AG04450 (cell line): ENCODE results near the gene GTF3C4. TPM values are rescaled to one million over a fixed set of nuclear protein-coding genes. Genes with fewer than 3 reads are reported as not detected.
A peak's percentile ranks its signal among the peaks of the same experiment; 100 is the strongest.

Source experiments
- CTCF ChIA-PET: fragments of 300-600, 350-600 bp; formaldehyde crosslinking; extraction: SDS; loops from one replicate; lab custom pipeline; 2022; ENCODE audit warnings: antibody characterized with exemption, inconsistent platforms; lab: Charles Lee
- POLR2A ChIA-PET: fragments of 350-600 bp; formaldehyde crosslinking; extraction: SDS; loops from one replicate; lab custom pipeline; 2021; ENCODE audit warnings: antibody characterized with exemption, inconsistent platforms; lab: Yijun Ruan, JAX
- DNase-seq: peaks from one replicate; pipeline ENCODE4 v3.0.0-alpha.2; 2011; ENCODE audit warnings: low read depth, low spot score
- H3K27ac ChIP-seq: one replicate; pipeline ENCODE4 v1.5.1; 2012; ENCODE audit warnings: low read depth, low read length, control low read depth
- H3K27me3 ChIP-seq: one replicate; pipeline ENCODE4 v1.6.0; 2012; ENCODE audit warnings: low read length; ENCODE audit not compliant: control insufficient read depth, insufficient read depth
- H3K4me3 ChIP-seq: 2 replicates; pipeline ENCODE4 v1.5.1; 2011; ENCODE audit warnings: mild to moderate bottlenecking, low read depth, low read length, control low read depth
- H3K9me3 ChIP-seq: 2 replicates; pipeline ENCODE4 v1.5.1; 2012; ENCODE audit warnings: low read length; ENCODE audit not compliant: control insufficient read depth, insufficient read depth
- CTCF ChIP-seq: IDR thresholded peaks from 2 replicates; pipeline ENCODE4 v1.5.1; 2011; ENCODE audit warnings: low read depth, low read length, control low read depth, inconsistent platforms
- polyA minus RNA-seq: library from RNA; depleted of rRNA, polyadenylated mRNA; stranded (reverse); fragments of >200 nt; gene quantifications from 2 replicates; pipeline ENCODE4 v1.2.3, GENCODE V29; 2011; rRNA and poly(A)+ RNA removed
- polyA plus RNA-seq: library from polyadenylated mRNA; depleted of rRNA; stranded (reverse); fragments of >200 nt; gene quantifications from 2 replicates; pipeline ENCODE4 v1.2.3, GENCODE V29; 2011; rRNA removed

Gene GTF3C4
- polyA plus RNA-seq (6.9 and 7.7 TPM in 2 replicates), polyA minus RNA-seq (9.3 and 11.3 TPM in 2 replicates)

GRCh38 chr9:132670457-132671391 is at the start of gene GTF3C4:
GTF3C4 (plus strand) TSS chr9:132670464; CDS start chr9:132670599, 135 bp downstream.
- Histone ChIP-seq H3K9me3 (no peaks in the 10 kb centered on the region; the same call in 1 of the 2 replicates), H3K27ac (peak within 1 kb of the TSS; percentile 99), H3K4me3 (peak within 1 kb of the TSS; percentile 96), H3K27me3 (no peaks in the 10 kb centered on the region)
- ChIA-PET POLR2A (interaction anchor here (0.6 to 1.8 kb wide), 8 partner anchors 19 to 238 kb away, joined by 3 to 11 read pairs (median 4); no protein-coding TSS in a partner anchor), CTCF (interaction anchor here (0.6 to 2.0 kb wide), 4 partner anchors 17 to 327 kb away, joined by 3 to 9 read pairs (median 4); no protein-coding TSS in a partner anchor)
- TF ChIP-seq CTCF, result no peak
- DNase-seq, result no peak

- H3K9me3 ChIP-seq, result no peaks in the 10 kb centered on the region
- H3K27ac ChIP-seq, result peak overlapping the region; percentile 11
- CTCF ChIA-PET, result interaction anchor here (0.6 to 0.7 kb wide), 3 partner anchors 29 to 241 kb away, joined by 3 to 4 read pairs (median 4); no protein-coding TSS in a partner anchor
- no peaks in the 10 kb centered on the region for H3K27me3 ChIP-seq
- POLR2A ChIA-PET, result no interaction called here
- TF ChIP-seq CTCF, result no peak
- H3K4me3 ChIP-seq, result no peak overlapping the region
- DNase-seq, result no peak
Measured at GRCh38 chr9:132622159-132622558, 48.1 kb upstream of the GTF3C4 start.

GRCh38 chr9:132626285-132626684 is 44.0 kb upstream of the GTF3C4 start:
- TF ChIP-seq CTCF, result no peak
- H3K27ac ChIP-seq, result no peak overlapping the region
- CTCF ChIA-PET, result no interaction called here

GRCh38 chr9:132627106-132627505 is 43.2 kb upstream of the GTF3C4 start:
- DNase-seq, result no peak
- CTCF ChIA-PET, result no interaction called here
- no peaks in the 10 kb centered on the region for H3K27me3 ChIP-seq
- no peak overlapping the region for H3K27ac ChIP-seq
- no peak for TF ChIP-seq CTCF
- POLR2A ChIA-PET, result no interaction called here
- no peak overlapping the region for H3K4me3 ChIP-seq
- H3K9me3 ChIP-seq, result no peaks in the 10 kb centered on the region

More at GRCh38 chr9:132626285-132626684, 44.0 kb upstream of the GTF3C4 start:
- Histone ChIP-seq H3K9me3 (no peaks in the 10 kb centered on the region), H3K4me3 (no peak overlapping the region), H3K27me3 (no peaks in the 10 kb centered on the region)
- DNase-seq, result no peak
- POLR2A ChIA-PET, result no interaction called here

- no peak for DNase-seq
- no peaks in the 10 kb centered on the region for H3K27me3 ChIP-seq
- TF ChIP-seq CTCF, result no peak
- no peak overlapping the region for H3K27ac ChIP-seq
- ChIA-PET CTCF (no interaction called here), POLR2A (no interaction called here)
- H3K9me3 ChIP-seq, result no peaks in the 10 kb centered on the region
- no peak overlapping the region for H3K4me3 ChIP-seq
Measured at GRCh38 chr9:132627594-132627993, 42.7 kb upstream of the GTF3C4 start.
